ENCODE data around the gene COX6B2.

DNA sequence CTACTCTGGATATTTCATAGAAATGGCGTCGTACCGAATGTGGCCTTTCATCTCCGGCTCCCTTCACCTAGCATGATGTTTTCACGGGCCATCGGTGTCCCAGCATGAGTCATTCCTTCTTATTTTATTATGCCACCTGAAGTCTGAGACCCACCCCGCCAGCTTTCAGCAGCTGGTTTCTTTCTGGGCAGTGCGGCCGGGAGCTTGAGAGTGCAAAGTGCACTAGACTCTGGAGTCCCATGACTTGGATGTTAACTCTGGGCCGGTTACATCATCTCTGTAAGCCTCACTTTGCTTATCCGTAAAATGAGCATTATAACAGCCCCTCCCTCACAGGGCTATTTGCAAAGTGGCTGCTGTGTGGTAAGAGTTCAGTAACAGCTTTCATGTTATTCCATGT, 20.6 kb downstream of the COX6B2 start:
- TF ChIP-seq, protein P1, sequence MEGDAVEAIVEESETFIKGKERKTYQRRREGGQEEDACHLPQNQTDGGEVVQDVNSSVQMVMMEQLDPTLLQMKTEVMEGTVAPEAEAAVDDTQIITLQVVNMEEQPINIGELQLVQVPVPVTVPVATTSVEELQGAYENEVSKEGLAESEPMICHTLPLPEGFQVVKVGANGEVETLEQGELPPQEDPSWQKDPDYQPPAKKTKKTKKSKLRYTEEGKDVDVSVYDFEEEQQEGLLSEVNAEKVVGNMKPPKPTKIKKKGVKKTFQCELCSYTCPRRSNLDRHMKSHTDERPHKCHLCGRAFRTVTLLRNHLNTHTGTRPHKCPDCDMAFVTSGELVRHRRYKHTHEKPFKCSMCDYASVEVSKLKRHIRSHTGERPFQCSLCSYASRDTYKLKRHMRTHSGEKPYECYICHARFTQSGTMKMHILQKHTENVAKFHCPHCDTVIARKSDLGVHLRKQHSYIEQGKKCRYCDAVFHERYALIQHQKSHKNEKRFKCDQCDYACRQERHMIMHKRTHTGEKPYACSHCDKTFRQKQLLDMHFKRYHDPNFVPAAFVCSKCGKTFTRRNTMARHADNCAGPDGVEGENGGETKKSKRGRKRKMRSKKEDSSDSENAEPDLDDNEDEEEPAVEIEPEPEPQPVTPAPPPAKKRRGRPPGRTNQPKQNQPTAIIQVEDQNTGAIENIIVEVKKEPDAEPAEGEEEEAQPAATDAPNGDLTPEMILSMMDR (IDR thresholded peaks at IDR 0.05), result no peak
- TF ChIP-seq POLR2A (IDR thresholded peaks at IDR 0.05), result no peak

Measured in uterus (tissue), 2 donors.